CD4-positive, alpha-beta T cell treated with Interleukin-17A for 1 hour (primary cell): Measurements from ENCODE around the gene TEX2.
"Not testable (repeated sequence)": the region's sequence is repeated elsewhere in the genome, so short reads cannot be mapped to it uniquely, and the experiment has no call there.

ENCODE experiments used
- DNase-seq: peaks from one replicate; pipeline ENCODE4 v3.0.0-alpha.2; 2020

The TEX2 gene

DNA sequence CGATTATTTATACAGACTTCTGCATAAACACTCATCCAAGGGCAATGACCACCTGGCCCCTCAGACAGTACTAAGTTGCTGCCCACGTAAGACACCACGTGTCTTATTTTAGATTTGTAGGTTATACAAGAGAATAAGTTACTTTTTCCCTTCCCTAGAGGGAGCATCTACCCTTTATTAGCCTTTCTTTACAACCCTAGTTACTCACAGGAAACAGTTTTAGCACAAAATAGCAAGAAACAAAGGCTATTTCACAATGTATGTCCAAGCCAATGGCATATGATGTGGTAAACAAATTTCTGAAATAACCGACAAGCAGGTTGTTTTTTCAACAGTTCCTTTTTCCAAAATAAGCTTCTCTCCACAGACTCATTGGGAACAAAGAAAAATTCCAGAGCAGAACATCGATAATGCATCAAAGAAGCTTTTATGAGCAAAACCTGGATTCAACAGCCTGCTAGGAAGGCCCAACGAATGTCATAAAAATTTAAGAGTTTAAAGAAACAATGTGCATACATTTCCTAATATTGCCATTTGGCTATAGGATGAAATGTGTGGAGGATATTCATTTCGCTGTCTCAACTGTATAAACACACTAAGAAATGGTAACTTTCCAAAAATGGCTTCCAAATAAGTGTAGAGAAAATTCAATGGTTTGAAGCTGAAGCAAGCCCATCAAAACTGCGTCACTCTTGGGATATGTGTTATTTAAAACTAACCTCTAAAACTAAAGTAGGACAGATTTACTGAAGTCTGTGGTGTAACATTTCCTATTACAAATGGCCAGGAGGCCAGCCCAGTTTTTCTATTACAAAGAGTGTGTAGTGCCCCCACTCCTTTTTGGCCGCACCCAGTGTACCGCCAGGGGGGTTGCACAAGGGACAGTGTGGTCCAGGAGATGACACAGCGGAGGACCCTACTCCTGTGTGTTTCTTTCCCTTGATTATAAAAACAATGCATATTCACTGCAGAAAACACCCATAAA, 82.7 kb downstream of the TEX2 start:
- no peak for DNase-seq

DNA sequence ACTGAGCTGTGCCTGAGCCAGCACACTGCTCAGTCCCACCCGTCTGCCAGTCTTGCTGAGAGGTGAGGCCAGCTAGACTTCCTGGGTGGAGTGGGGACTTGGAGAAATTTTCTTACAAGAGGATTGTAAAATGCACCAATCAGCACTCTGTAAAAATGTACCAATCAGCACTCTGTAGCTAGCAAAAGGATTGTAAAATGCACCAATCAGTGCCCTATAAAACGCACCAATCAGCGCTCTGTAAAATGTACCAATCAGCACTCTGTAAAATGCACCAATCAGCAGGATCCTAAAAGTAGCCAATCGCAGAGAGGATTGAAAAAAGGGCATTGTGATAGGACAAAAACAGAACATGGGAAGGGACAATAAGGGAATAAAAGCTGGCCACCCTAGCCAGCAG, 84.0 kb downstream of the TEX2 start:
- DNase-seq = not testable (repeated sequence)

DNA sequence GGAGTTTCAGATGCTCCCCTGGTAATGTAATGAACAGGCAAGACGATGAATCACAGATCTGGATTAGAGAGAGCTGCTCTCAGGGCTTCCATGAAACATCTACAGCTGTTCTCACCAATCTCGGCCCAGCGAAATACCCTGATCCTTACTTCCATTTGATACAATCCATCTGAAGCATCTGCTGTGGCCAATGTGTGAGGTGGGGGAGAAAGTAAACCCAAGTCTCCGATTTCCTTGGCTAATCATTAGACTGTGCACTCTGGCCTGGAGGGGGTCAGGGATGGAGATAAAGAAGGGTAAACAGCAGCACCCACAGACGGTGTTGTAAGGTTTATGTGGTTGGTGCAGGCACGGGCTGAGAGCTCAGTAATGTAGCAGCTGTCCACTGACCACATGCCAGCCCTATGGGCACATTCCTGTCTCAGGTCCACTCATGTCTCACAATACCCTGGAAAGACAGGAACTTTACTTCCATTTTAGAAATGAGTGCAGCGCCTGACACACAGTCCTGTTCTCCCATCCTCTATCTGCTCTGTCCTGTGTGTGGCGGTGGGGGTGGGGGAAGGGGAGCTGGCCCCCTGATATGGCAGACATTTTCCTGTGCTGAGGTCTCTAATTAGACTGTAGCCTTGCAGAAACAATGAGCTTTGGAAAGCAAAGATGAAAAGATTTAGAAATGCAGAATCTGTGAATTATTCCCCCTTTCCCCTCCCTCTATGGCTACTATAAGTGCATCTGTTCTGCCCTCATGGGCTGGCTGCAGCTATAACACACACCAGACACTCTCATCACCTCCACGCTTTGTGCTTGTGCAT, 84.8 kb downstream of the TEX2 start:
- DNase-seq = no peak

DNA sequence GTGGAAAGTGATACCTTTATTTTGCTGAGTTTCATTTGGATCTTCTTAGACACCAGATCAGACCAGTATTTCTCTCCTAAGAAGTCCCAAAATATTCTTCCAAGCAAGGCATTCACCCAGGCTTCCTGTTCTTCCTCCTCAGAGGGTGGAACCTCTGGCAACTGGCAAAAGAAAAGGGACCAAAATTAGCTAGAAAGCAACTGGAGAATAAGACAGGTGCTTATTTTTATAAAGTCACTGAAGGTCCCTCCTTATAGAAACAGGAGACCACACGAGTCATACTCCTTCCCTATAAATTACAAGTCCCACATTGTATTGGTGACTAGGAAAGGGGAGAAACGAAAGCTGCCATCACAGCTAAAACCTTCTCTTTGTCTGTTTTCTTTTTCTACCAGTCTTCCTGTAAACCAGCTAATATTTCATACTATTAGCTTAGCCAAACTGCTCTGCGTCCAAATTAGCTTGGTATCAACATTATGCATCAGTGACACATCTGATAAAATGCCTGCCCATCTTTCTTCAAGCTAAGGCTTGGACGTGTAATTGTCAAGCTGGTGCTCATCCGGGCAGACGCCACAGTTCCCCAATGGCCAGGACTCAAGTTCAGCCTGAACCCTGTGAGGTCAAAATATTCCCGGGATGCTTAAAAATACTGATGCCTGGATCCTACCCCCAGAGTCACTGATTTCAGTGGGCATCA, 85.6 kb downstream of the TEX2 start:
- DNase-seq = no peak

DNA sequence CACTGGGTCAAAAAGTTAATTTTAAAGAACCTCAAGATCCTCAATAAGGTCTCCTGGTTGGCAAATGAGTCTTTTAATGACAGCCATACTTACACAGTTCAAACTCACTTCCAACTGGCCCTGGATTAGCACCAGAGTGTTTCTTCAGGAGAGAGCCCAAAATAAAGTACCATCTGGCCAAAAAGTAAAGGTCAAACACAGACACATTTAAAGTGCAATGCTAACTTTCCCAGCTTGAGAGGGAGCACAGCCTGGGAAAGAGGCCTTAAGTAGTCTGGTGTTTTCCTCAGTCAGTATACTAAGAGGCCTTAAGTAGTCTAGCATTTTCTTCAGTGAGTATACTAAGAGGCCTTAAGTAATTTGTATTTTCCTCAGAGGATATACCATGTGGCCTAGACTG, 86.5 kb downstream of the TEX2 start:
- no peak for DNase-seq

DNA sequence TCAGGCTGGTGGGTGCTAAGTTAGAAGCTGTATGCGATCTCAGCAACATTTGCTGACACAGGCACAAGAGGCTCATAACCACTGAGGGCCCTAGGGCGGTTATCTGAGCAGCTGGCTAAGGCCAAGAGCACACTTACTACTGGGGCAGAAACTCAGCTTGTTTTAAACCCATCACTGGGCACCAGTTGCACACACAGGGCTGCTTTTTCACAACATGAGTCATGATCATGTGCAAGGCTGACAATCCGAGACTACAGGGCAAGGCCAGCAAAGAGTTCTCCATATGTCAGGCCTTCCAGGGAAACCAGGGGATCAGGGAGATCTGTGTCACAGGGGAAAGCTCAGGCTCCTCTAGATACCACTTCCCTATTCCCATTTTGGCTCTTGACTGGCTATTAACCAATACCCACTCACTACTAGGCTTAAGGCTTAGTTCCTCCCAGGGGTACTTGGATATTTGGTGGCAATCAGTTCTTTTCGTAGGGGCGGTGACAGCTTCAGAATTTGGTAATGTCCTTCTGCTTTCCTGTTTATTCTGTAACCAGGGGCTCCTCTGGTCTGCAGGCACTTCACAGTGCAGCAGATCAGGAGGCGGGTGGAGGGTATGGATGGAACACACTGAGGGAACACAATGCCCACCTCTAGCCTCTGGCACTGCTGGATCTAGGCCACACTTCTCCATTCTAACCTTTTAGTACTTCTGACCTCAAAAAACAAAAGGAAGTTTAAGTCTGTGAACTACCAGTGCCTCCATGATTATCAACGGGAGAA, 88.2 kb downstream of the TEX2 start:
- peak; percentile 22 for DNase-seq

DNA sequence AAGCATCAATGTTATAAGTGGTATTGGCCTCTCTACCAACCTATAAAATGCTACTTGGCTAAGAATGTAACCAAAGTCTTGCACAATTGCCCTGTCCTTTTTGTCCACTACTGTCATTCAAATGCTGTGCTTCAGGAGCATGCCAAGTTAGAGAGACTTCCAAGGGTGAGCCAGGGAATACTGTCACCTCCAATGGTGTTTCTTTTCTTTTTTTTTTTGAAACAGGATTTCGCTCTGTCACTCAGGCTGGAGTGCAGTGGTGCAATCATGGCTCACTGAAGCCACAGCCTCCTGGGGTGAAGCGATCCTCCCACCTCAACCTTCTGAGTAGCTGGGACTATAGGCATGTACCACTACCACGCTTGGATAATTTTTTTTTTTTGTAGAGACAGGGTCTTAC, 89.4 kb downstream of the TEX2 start:
- no peak for DNase-seq

DNA sequence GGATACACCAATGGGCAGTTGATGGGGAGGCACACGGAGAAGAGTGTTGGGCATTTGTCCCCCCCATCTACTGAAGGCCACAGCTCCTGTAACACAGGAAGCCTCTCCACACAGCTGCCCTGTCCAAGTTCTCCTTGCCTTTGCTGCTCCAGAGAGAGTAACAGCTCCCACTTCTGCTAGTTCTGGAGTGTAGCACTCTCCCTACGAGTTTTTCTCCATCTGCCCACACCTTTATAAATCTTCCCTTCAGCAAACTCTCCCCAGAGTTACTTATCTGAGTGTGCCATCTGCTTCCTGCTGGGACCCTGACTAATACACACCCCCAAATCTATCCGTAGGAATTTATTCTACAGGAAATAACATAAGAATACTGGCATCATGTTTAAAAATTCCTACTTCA, 90.5 kb downstream of the TEX2 start:
- DNase-seq = no peak

DNA sequence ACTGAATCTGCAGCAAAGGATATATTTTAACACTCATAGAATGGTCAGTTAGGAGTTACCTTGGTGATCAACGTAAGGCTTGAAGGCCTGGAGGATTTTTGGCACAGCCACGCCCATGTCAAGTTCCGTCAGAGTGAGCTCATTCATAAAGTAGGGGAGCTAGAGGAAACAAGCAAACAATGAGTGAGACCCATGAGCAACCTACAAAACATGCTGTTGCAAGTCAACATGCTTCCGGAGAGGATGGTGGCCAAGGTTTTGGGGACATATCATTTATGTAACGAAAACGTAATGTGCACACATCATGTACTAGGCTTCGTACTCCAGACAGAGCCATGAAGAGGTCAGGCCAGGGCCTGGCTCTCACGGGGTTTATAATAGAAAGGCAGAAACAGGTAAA, 92.0 kb downstream of the TEX2 start:
- DNase-seq = no peak

DNA sequence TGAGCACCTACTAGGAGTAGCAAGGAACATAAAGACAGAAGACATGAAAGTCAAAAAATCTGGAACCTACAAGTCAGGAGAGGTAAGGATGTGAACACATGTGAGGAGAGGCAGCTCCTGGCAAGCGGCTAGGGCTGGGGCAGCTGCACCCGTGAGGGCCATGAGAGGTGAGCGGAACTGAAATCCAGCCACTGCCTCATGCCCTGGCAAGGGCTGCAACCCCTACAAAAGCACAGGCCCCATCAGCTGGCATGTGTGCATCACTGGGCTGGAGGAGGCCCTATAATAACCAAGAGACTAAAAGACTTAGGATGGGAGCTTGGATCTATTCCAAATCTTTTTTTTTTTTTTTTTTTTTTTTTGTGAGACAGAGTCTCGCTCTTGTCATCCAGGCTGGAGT, 92.8 kb downstream of the TEX2 start:
- no peak for DNase-seq

DNA sequence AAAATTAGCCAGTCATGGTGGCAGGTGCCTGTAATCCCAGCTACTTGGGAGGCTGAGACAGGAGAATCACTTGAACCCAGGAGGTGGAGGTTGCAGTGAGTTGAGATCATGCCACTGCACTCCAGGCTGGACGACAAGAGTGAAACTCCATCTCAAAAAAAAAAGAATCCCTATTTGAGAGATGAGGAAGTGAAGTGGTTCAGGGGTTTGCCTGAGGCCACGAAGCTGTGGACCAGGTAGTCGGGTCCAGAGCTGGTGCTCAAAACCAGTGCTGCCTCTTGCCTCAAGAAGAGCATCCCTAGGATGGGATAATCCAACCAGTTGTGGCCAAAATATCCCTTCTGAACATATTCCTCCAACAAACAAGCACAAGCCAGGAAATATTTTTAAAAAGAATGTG, 95.4 kb downstream of the TEX2 start:
- not testable (repeated sequence) for DNase-seq

DNA sequence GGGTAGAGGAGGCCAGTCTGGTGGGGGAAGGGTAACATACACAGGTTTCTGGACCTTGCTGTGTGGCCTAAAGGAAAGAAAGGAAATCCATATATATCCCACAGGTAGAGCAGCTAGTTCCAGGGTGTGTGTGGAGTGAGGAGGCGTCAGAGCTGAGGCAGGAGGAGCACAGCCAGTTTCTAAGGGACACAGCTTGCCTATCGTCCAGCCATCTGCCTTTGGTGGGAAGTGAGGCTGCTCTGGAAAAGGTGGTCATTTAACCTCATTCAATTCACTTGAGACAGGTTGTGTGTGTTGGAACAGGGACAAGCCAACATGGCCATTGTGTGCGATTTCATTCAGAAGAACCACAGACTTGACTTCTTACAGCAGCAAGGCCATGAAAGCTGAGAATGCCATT, 96.2 kb downstream of the TEX2 start:
- DNase-seq = no peak

DNA sequence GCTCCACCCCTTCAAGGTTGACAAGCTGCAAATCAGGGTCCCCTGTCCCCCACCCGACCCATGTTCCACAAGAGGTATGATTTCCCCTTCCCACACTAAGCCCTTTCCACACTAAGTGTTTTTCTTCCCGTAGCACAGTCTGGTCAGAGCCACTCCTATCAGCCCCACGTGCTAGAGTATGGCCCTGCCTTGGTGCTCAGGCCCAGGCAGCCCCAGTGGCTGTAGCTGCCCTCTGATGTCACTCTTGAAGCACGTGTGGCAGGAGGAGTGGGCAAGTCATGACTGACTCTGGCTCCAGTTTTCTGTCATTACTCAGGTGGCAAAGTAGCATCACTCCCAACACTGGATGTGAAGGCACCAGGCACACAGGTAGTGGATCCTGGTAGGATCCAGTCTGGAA, 97.7 kb downstream of the TEX2 start:
- no peak for DNase-seq

DNA sequence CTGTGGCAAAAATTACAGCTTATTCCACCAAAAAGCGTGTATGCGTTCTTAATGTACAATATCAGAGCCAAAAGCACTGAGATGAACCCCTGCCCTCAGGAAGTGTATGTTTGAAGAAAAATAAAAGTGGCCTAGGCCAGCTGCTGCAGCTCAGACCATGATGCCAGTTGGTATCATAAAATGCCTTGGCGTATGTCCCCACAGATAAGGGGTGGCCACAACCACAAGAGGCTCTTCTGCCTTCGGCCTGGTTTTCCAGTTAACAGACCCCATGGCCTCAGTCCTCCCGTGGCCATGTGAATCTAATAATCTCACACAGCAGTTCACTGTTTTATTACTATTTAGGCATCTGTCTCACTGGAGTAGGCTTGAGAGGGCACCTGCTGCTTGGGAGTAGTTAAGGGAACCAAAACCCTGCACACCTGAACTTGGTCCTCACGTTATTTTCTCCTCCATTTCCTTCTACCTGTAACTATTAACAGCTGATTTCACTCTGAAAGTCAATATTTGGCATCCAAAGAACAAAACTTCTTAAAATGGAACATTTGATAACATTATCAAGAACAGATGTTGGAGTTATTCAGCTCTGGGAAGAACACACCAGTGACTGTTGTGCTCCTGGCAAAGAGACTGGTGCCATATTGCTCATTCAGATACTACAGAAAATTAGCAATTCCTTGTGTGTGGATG, 98.3 kb downstream of the TEX2 start:
- DNase-seq = no peak

DNA sequence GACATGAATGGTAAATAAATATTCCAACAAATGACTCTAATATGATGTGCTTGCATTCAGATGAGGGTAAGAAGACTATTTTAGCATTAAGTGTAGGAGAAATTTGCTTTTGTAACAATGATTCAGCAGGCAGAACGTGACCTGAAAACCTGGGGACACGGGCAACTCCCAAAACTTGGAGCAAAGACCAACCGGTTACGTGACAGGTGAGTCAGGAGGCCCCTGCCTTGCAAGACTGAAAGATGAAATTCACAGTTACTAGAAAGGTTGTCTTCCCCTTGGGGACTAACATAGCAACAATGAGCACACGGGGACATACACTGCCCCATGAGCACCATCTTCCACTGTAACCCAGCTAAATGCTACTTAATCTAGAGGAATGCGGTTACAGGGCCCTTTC, 99.6 kb downstream of the TEX2 start:
- DNase-seq = no peak

DNA sequence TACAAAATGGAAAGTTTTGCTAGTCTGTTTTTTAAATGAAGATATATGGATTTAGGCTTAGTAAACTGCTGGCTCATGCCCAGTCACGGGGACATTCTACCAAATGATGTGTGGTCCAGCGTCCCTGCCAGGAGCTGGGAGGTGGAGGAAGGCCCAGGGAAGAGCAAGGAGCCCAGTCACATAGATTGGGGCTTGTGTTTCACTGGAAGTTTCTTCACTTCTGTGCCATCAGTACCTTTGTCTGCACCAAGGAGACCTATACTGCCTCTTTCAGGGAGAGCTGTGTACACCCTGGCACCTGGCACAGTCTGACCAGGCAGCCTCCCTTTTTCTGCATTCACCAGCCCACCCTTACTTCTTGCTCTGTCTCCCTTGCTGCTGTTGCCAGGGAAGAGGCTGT, 100.5 kb downstream of the TEX2 start:
- no peak for DNase-seq

DNA sequence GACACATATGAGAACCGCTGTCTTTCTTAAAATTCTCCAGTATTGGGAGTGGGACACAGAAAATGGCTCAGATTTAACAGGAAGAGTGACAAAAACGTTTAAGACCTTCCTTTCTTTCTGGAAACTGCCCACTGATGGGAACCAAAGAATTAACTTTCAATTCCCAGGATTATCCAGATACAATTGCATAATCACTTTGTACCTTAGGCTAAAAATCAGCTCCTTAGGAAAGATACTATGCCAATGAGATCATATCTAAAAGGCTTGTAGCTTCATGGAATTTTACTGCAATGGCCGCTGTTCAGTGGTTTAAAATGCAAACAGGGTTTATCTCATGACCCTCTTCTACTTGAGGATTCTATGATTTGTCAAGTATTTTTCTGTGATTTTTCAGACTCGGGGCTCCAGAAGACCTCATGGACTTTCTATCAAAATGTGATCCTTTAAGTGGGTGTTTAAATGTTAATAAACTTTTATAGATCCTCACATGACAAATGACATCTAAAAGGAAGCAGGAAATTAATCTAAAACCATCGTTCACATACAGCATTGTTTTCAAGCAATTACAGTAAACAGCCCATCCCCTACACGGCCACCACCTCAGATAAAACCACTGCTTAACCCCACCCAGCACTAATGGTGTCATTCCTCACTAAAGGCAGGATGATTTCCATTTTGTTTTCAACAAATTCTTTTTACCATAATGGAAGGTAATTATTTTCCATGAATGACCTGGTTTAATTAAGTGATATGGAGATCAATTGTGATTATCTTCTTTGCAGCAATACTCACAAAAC, 101.5 kb downstream of the TEX2 start:
- no peak for DNase-seq

DNA sequence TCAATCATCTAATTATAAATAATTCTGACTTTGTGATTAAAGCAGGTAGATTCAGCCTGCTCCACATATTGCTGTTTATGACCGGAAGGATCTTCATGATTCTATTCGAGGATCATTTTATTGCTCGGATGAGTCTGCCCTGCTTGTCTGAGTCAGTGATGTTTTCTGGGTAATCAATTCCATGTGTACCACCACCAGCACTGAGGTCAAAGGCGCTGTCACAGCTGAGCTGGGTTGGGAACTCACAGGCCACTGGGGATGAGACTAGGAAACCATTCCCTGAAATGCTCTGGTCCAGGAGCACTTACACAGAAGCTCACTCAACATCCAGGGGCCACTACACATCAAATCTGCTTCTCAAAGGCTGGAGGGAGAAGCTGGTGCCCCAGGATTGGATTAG, 102.7 kb downstream of the TEX2 start:
- no peak for DNase-seq

DNA sequence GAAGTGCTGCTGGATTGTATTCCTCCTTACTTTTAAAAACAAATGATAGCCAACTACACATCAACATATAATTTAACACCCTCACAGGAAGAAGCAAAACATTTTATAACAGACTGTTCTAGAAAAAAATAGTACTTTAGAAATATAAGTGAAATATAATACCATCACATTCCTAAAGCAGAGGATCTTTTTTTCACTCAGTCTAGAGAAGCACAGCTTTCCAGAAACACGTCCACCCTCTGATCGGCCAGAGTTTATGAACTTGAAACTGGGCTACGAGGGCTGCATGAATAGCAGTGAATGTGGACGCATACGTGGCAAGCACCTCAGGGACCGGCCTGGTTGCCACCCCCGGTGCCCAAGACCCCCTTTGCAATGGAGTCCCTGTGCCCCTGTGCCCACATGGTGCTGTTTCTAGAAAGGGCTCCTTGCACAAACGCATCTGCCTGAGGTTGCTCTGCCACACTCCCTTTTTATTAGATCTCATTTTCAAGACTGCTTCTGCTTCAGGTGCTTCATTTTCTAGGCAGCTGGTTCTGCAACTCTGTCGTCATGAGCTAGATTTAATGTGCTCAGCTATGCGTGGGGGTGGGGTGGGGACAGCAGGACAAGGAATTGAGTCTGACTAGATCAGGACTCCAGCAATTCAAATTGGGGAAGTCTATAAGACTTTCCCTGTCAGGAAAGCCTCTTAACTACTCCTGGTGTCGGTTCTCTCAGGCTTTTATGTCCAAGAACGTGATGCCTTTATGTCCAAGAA, 104.0 kb downstream of the TEX2 start:
- no peak for DNase-seq

DNA sequence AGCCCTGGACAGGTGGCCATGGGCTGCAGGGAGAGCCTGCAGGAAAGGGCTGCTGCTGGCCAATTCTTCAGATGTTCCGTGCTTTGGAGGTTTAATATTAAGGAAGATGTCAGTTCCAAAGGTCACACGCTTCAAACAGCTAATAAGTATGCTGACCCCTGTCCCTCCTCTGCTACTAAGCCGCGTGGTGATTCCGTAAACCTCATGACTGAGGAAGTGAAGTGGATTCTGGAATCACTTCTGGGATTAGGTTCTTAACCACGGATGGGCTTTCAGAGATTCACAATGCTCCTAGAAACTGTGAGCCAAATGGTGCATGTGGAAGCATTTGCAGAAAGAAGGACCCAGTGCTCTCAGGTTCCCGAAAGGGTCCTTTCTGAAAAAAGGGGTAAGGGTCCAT, 104.7 kb downstream of the TEX2 start:
- DNase-seq = no peak
